Prostate gland (tissue), 2 donors: ENCODE data around the gene ING3. TPM values are rescaled to one million over a fixed set of nuclear protein-coding genes. Genes with fewer than 3 reads are reported as not detected.

ENCODE experiments used
- DNase-seq: peaks from one replicate; pipeline ENCODE4 v3.0.0-alpha.2; 2019; ENCODE audit warnings: low spot score
- H3K27ac ChIP-seq, 2 donors: fragments of 200-600 bp; sonication (generic); 2 replicates each; pipeline ENCODE4 v1.5.1; 2017 to 2019
- H3K27me3 ChIP-seq: fragments of 200-600 bp; sonication (generic); replicated peaks from 2 replicates; pipeline ENCODE4 v1.5.1; 2019; ENCODE audit not compliant: insufficient read depth
- H3K36me3 ChIP-seq, 2 donors: fragments of 200-600 bp; sonication (generic); 1 replicate in 1 of 2; 2 replicates in 1 of 2; pipeline versions ENCODE4 v1.5.1 to v1.8.1; 2017 to 2019
- H3K4me1 ChIP-seq: fragments of 200-600 bp; sonication (generic); replicated peaks from 2 replicates; pipeline ENCODE4 v1.5.1; 2019
- H3K4me3 ChIP-seq, 2 donors: fragments of 200-600 bp; sonication (generic); 2 replicates each; pipeline ENCODE4 v1.5.1; 2017 to 2019
- H3K9me3 ChIP-seq: fragments of 200-600 bp; sonication (generic); 2 replicates; pipeline ENCODE4 v1.5.1; 2017
- CTCF ChIP-seq, 4 experiments: fragments of 200-600 bp in 2 of 4; fragments of 450-650 bp in 2 of 4; sonication (generic) in 2 of 4; IDR thresholded peaks; 1 replicate in 3 of 4; 2 replicates in 1 of 4; pipeline ENCODE4 v1.5.1; 2016 to 2019; ENCODE audit warnings: antibody characterized with exemption in 4 of 4, mild to moderate bottlenecking in 2 of 4, moderate library complexity in 2 of 4
- POLR2A ChIP-seq: fragments of 450-650 bp; IDR thresholded peaks from one replicate; pipeline ENCODE4 v1.6.1; 2016; ENCODE audit warnings: antibody characterized with exemption, mild to moderate bottlenecking
- POLR2AphosphoS5 ChIP-seq: sonication (generic); formaldehyde crosslinking; IDR thresholded peaks from one replicate; pipeline ENCODE4 v1.6.1; 2017; ENCODE audit warnings: antibody characterized with exemption
- WGBS: methylation state at CpG from one replicate; pipeline ENCODE4 v1.1.5; 2018; 5-methylcytosine and 5-hydroxymethylcytosine counted together
- intact Hi-C: fragments of 100-400 bp; cut with DNase I; formaldehyde crosslinking; loops from one replicate; pipeline ENCODE4 v1.14.2; 2022
- total RNA-seq, 2 donors: library from RNA; depleted of rRNA; stranded (reverse); fragments of >200 nt; gene quantifications; one replicate each; pipeline ENCODE4 v1.1.0, GENCODE V29; 2016

Gene ING3
- total RNA-seq, 2 donors from 2014 or later, result 12.4 to 20.8 TPM

GRCh38 chr7:120987683-120988590, 37.4 kb downstream of the ING3 start:
- peak; percentile 78 to 89 (median 85) for TF ChIP-seq CTCF (IDR thresholded peaks at IDR 0.05)
- peak; percentile 36 for TF ChIP-seq POLR2AphosphoS5
- no peak for TF ChIP-seq POLR2A
- H3K27ac ChIP-seq, result peak overlapping the region; percentile 74 to 80
- H3K4me1 ChIP-seq, result no peaks in the 10 kb centered on the region
- H3K27me3 ChIP-seq, result no peaks in the 10 kb centered on the region
- peak; percentile 85 for DNase-seq
- 6% methylated on average over 12 of the region's 12 CpGs for WGBS
- peak overlapping the region; percentile 20 to 25 for H3K4me3 ChIP-seq
- H3K36me3 ChIP-seq, result no peaks in the 10 kb centered on the region
- no peaks in the 10 kb centered on the region for H3K9me3 ChIP-seq
- intact Hi-C loops, result loop anchor here (1.0 kb wide), 1 partner anchor 93 kb away; no protein-coding TSS in a partner anchor

GRCh38 chr7:120988591-120989256, 38.1 kb downstream of the ING3 start, which contains the start of gene CPED1:
Gene CPED1, plus strand, starts transcription at chr7:120988711. Its CDS starts 911 bp downstream, at chr7:120989622.
- DNase-seq, result peak; percentile 29
- no peaks in the 10 kb centered on the region for H3K27me3 ChIP-seq
- no peaks in the 10 kb centered on the region for H3K9me3 ChIP-seq
- no peaks in the 10 kb centered on the region for H3K4me1 ChIP-seq
- no peaks in the 10 kb centered on the region for H3K36me3 ChIP-seq
- H3K27ac ChIP-seq, result peak within 1 kb of the TSS; percentile 74 to 80
- 11% methylated on average over 27 of the region's 27 CpGs for WGBS
- intact Hi-C loops, result no loop called here
- peak within 1 kb of the TSS; percentile 20 to 25 for H3K4me3 ChIP-seq
- TF ChIP-seq POLR2AphosphoS5 (peak; percentile 18), CTCF (IDR thresholded peaks at IDR 0.05) (no peak)

- H3K36me3 ChIP-seq, result no peaks in the 10 kb centered on the region
- TF ChIP-seq POLR2AphosphoS5, result peak; percentile 66
- TF ChIP-seq CTCF (IDR thresholded peaks at IDR 0.05), result no peak
- intact Hi-C loops, result no loop called here
- no peaks in the 10 kb centered on the region for H3K4me1 ChIP-seq
- peak overlapping the region; percentile 20 to 25 for H3K4me3 ChIP-seq
- H3K27me3 ChIP-seq, result no peaks in the 10 kb centered on the region
- no peaks in the 10 kb centered on the region for H3K9me3 ChIP-seq
- no peak for DNase-seq
- 42% methylated on average over 15 of the region's 15 CpGs for WGBS
- H3K27ac ChIP-seq, result peak overlapping the region; percentile 74 to 80
These were observed 39.0 kb downstream of the ING3 start for GRCh38 chr7:120989257-120990220.

- H3K4me3 ChIP-seq, result peak overlapping the region; percentile 9 to 25
These were observed 40.0 kb downstream of the ING3 start for GRCh38 chr7:120990468-120991118.

More at GRCh38 chr7:120990468-120991118, 40.0 kb downstream of the ING3 start:
- 78% methylated on average over 6 of the region's 6 CpGs for WGBS
- Histone ChIP-seq H3K27me3 (no peaks in the 10 kb centered on the region), H3K36me3 (no peaks in the 10 kb centered on the region), H3K4me1 (no peaks in the 10 kb centered on the region), H3K27ac (peak overlapping the region; percentile 74 to 80), H3K9me3 (no peaks in the 10 kb centered on the region)
- TF ChIP-seq POLR2AphosphoS5, result no peak
- TF ChIP-seq CTCF (IDR thresholded peaks at IDR 0.05), result no peak
- TF ChIP-seq POLR2A, result no peak
- DNase-seq, result no peak
- intact Hi-C loops, result no loop called here
